Measurements from ENCODE around the gene ZHX3. TPM values are rescaled to one million over a fixed set of nuclear protein-coding genes. Genes with fewer than 3 reads are reported as not detected.
A peak's percentile ranks its signal among the peaks of the same experiment; 100 is the strongest.

Gene ZHX3
- total and polyA plus RNA-seq, 10 of the 15 experiments (the other 5 are each of a cell fraction or from before 2014, with no cell fraction given), result 1.3 to 14.0 (median 5.0) TPM

- TF ChIP-seq USF2 (IDR thresholded peaks at IDR 0.05; ENCODE audit: borderline replicate concordance, low read depth, low read length) (no peak), DPF2 (IDR thresholded peaks at IDR 0.05) (no peak), ZZZ3 (IDR thresholded peaks at IDR 0.05; ENCODE audit: control insufficient read depth, insufficient read length, low read depth) (no peak), RAD51 (IDR thresholded peaks at IDR 0.05) (0 out of 2 replicates have a peak, but pooled peaks have one; percentile 30)
- ChIA-PET SMC1A (ENCODE audit: uncharacterized antibody, unreplicated experiment) (interaction anchor here (0.6 to 4.6 kb wide), 24 partner anchors 10 to 267 kb away, joined by 3 to 59 read pairs (median 4); partner anchors contain the start of gene LPIN3), POLR2A (interaction anchor here (1.5 to 2.5 kb wide), 2 partner anchors 8 to 99 kb away, joined by 4 to 10 read pairs; no protein-coding TSS in a partner anchor), RAD21 (ENCODE audit: unreplicated experiment) (interaction anchor here (0.7 to 3.4 kb wide), 17 partner anchors 9 to 270 kb away, joined by 3 to 67 read pairs (median 5); partner anchors contain the start of gene PLCG1), CTCF (interaction anchor here (0.6 to 7.3 kb wide), 38 partner anchors 8 to 270 kb away, joined by 3 to 110 read pairs (median 5); partner anchors contain the start of gene LPIN3)
- intact Hi-C loops (cut with micrococcal nuclease; ENCODE audit: unreplicated experiment) (loop anchor here (1.0 to 5.0 kb wide), 4 partner anchors 60 to 264 kb away; partner anchors contain the start of gene LPIN3), in situ Hi-C loops (cut with MboI) (loop anchor here (5.0 to 10.0 kb wide), 2 partner anchors 61 to 268 kb away; no protein-coding TSS in a partner anchor)
- Histone ChIP-seq H3K27ac (ENCODE audit: control insufficient read depth, insufficient read depth) (no peak overlapping the region), H3K9me3 (replicated peaks; ENCODE audit: control insufficient read depth, insufficient read depth, low read length) (no peaks in the 10 kb centered on the region), H3K27me3 (replicated peaks in 1 of 2; ENCODE audit: control insufficient read depth in 2 of 2, insufficient read depth in 2 of 2, low read length in 1 of 2) (no peaks in the 10 kb centered on the region), H3K4me1 (ENCODE audit: control insufficient read depth, insufficient read depth, low read length) (no peaks in the 10 kb centered on the region), H4K20me1 (ENCODE audit: control insufficient read depth, insufficient read depth) (no peaks in the 10 kb centered on the region), H3K4me2 (ENCODE audit: control insufficient read depth, insufficient read depth) (no peak overlapping the region), H3K4me3 (no peak overlapping the region), H3K9ac (ENCODE audit: control insufficient read depth, insufficient read depth, low read length) (no peak overlapping the region), H2AFZ (ENCODE audit: control insufficient read depth, low read depth, low read length) (no peak overlapping the region), H3K79me2 (ENCODE audit: control insufficient read depth, insufficient read depth, low read length) (no peaks in the 10 kb centered on the region), H3K36me3 (ENCODE audit: control insufficient read depth in 2 of 2, insufficient read depth in 2 of 2, low read length in 1 of 2) (no peaks in the 10 kb centered on the region)
- no TSS peak for BruUV-seq (replicated peaks)
- FAIRE-seq, result no peak
- 97% methylated on average over 6 of the region's 6 CpGs for WGBS (ENCODE audit: insufficient coverage, insufficient replicate concordance, low lambda C conversion rate, missing lambda C conversion rate)
- ATAC-seq, result no peak
- no peak for DNase-seq (ENCODE audit: low read depth, low spot score)
These were observed 84.3 kb downstream of the ZHX3 start for GRCh38 chr20:41232973-41233926.
